DND-41 (cell line): ENCODE data around the gene GOLGA6L7.
"Not testable (repeated sequence)": the region's sequence is repeated elsewhere in the genome, so short reads cannot be mapped to it uniquely, and the experiment has no call there.

Experiments used
- CTCF ChIP-seq: IDR thresholded peaks from 2 replicates; pipeline ENCODE4 v1.5.1; 2012; ENCODE audit warnings: borderline replicate concordance, low read length, moderate library complexity, mild to moderate bottlenecking; ENCODE audit not compliant: poor library complexity, severe bottlenecking; ENCODE audit errors: extremely low read depth
- EZH2 ChIP-seq: IDR thresholded peaks from 3 replicates; pipeline ENCODE4 v1.6.1; 2012; ENCODE audit warnings: borderline replicate concordance, low read depth, mild to moderate bottlenecking, moderate library complexity, low read length, inconsistent platforms; ENCODE audit not compliant: severe bottlenecking

- TF ChIP-seq CTCF, EZH2: not testable (repeated sequence)
These were observed 54.2 kb downstream of the GOLGA6L7 start for GRCh38 chr15:28794231-28794630.
